GM18499 (cell line): Measurements from ENCODE around the gene ATP10B.
A peak's percentile ranks its signal among the peaks of the same experiment; 100 is the strongest.
"Not testable (repeated sequence)": the region's sequence is repeated elsewhere in the genome, so short reads cannot be mapped to it uniquely, and the experiment has no call there.

Source experiments
- ATAC-seq: cut with Tn5 transposase; IDR thresholded peaks from one replicate; pipeline ENCODE4 v1.9.1; 2021; ENCODE audit warnings: moderate number of reproducible peaks; ENCODE audit not compliant: insufficient read depth, unreplicated experiment

Gene ATP10B

DNA sequence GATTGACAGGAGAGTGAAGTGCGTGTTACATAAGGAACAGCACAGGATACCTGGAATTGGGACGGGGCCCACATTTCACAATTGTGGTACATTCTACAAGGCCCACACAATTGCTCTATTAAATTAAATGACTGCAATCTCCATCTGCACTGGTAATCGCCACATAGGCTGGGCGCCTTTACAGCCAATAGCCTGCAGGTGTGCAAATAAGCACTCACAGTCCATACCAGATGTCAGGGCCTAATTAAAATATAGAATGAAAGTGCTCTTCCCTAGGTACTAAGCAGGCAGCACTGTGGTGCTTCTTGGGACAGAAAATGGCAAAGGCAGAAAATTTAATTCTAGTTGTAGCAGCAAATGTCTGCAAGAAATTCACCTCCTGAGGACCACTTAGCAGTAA is 82.7 kb downstream of the ATP10B start:
- no peak for ATAC-seq

DNA sequence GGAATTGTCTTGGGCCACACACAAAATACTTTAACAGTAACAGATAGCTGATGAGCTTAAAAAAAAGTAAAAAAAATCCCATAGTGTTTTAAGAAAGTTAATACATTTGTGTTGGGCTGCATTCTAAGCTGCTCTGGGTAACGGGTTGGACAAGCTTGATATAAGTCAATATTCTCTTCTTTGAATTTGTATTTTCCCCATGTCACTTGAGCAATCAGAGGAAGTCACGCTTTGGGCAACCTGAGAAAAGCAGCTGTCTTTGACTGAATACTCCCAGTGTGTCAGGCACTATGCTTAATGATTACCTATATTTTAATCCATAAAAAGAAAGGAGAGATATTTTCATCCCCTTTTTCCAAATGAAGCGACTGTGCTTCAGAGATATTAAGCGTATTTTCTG is 84.9 kb downstream of the ATP10B start:
- ATAC-seq: no peak

DNA sequence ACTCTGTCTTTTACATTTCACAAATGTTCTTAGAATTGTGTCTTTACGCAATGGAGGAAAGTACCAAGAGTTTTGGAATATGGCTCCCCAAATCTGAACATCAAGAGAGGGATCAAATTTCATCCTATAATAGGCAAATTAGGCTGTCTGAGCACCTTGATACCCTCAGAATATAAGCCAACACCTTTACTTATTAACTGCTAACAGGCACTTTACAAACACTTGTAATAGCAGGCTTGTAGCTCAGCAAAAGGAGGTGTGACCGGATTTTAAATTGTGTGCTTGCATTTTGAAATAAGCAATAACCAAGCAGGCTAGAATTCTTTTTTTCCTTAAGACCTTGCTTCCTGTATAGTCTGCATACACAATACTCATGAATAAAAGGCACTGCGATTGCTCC is 92.0 kb downstream of the ATP10B start:
- ATAC-seq: no peak

DNA sequence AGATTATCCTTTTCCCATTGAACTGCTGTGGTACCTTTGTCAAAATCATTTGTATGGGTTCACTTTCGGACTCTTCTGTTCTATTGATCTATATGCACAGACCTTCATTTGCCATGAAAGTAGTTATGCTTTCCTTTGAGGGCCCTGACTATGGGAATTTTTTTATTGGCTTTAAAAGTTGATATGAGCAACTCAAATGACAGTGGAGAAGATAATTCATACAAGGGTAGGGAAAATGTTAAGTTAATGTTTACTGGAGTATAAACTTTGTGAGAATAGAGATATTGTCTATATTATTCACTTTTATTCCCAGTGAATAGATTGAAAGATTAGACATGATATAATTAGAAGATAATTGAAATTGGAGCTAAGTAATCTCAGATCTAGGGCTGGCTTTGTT is 94.8 kb downstream of the ATP10B start:
- ATAC-seq: no peak

DNA sequence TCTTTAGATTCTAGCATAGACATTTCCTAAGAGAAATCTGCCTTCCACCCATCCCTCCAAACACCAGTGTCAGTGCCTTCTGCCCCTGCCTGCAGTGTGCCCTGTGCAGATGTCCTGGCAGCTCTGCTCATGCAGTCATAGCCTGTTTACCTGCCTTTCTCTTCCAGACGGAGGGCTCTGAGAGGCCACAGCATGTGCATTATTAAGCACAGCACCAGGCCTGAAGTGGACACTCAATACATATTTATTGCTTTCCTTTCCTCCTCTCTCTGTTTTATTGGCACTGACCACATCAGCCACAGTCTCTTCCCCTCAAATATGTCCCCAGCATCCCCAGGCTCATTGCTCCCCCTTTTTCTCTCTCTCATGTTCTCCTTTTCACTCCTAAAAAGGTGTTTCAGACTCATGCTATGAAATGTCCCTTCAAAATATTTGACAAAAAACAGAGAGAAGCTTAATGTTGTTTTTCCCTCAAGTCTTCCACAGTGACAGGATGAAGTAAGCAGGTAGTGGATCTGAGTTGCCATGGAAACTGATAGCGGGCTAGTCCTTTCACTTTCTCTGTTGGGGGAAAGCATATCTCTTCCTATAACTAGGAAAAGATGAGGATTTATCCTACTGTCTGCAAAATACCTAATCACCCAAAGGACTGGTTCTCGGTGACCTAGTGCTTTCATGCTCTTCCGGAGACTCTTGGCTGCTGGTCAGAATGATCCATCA is 100.9 kb downstream of the ATP10B start:
- no peak for ATAC-seq

DNA sequence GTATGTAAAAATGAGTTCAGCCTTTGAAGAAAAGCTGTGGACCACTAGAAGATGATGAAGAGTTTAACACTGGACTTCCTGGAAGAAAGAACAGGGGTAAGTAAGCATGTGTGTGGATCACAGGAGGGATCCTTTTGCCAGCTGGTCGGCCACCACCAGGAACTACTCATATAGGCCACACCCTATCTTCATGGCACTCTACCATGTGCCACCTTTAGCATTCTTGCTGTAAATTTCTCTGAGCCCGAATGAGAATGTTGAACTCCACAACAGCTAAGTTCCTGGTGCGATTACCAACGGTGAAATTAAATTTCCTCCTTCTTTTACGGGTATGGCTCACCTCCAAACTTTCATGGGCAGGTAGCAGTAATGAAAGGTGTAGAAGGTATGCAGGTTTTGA is 102.3 kb downstream of the ATP10B start:
- ATAC-seq: no peak

DNA sequence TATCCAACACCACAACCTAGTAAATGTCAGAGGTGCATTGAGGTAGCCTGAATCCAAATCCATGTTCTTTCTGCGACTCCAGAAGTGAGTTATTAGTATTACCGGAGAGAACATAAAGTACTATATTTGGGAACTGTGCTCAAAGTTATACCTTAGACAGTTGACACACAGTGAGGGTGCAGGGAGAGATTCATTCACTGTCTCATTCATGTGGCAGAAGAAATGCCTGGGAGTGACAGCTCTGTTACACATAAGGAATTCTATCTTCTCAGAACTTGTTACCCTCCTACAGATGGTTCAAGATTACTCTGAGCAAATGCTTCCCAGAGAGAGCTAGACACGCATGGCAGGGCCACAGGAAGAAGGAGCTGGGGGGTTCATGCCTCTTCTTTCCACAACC is 103.0 kb downstream of the ATP10B start:
- no peak for ATAC-seq

DNA sequence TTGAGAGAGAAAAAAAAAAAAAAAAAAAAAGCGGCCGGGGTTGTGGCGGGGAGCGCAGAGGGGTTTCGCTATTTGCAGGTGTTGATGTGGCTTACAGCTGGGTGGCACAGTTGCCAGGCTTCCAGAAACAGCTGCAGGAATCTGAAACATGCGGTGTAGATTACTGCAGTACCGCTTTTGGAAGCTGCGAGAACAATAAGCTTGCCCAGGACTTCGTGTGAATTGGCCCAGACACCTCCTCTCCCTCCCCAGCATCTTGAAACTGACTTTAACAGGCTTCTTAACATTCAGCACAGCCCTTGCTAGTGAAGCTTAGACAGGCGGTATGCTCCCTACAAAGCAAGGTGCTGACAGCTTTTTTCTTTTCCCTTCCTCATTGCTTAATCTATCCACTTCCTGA is 104.0 kb downstream of the ATP10B start:
- ATAC-seq: no peak

DNA sequence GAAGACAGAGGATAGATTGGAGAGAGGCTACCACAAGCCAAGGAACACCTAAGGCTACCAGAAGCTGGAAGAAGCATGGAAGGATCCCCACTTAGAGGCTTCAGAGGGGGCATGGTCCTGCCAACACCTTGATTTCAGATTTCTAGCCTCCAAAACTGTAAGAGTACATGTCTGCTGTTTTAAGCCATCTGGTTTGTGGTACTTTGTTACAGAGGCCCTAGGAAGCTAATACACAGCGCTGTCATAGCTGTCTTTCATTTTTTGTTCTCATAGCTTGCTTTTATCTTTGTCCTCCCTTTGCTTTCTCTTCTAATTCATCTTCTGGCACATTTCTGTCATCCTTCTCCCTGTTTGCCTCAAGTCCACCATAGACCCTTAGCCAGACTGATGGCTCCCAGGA is 104.5 kb downstream of the ATP10B start:
- no peak for ATAC-seq

DNA sequence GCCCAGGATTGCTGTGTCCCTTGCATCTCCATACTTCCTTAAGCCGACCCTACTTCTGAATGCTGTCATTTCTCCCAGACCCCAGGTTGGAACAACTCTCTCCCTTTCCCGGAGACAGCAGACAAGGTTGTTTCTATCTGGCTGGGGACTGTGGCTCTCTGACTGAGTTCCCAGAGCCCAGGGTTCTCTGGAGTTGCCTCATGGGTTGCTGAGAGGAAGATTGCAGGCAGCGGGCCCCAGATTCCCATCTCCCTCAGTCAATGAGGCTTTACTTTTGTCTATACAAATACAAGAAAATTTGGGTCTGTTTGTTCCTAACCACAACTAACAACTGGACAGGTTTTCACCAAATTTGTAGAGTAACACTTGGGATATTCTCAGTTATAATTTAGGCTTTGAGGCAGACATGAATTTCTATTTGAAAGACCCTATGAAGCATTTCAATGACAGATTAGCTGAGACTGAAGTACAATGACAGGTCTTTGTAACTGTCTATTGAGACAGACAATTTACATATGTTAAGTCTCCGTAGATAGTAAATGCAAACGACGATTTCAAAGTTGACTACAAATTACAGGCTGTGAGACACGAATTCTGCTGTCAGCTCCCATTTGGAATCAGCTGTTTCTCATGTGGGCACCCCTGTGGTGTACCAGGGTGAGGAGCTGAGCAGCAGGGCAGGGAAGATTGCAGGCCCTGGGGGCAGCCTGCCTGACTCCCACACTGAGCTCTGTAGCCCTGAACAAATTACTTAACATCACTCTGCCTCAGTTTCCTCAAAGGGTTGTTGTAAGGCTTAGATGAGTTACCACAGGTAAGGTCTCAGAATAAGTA is 107.5 kb downstream of the ATP10B start:
- no peak for ATAC-seq

DNA sequence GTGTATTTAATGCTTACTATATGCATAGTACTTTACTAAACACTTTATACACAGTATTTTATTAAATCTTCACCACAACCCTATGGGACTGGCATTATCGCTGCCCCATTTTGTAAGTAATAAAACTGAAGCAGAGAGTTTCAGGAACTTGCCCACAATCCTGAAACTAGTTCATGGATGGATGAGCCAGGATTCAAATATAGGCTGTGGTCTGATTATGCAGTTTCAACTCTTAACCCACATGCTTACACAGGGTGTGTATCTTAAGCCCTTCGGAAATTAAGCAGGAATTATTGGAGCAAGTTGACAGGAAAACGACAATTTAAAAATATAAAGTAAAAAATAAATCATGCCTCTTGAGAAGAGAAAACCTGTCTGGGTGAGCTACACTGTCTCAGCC is 109.0 kb downstream of the ATP10B start:
- ATAC-seq: no peak

DNA sequence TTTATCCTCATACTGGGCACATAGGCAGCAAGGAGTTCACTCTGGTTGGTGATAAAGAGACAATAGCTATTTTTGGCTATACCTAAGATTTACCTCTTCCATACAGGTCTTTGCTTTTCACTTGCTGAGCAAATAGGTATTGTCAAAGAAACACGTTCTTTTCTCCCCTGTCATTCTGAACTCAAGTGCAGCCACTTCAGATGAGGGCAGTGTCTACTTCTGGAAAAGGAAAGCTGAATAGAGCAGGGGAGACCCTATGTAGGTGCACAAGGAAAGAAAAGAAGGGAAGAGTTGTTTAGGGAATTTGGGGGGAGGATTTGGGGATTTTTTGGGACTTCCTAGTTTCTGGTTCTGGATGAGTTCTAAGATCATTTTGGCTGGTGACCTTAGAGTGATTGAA is 109.6 kb downstream of the ATP10B start:
- no peak for ATAC-seq

DNA sequence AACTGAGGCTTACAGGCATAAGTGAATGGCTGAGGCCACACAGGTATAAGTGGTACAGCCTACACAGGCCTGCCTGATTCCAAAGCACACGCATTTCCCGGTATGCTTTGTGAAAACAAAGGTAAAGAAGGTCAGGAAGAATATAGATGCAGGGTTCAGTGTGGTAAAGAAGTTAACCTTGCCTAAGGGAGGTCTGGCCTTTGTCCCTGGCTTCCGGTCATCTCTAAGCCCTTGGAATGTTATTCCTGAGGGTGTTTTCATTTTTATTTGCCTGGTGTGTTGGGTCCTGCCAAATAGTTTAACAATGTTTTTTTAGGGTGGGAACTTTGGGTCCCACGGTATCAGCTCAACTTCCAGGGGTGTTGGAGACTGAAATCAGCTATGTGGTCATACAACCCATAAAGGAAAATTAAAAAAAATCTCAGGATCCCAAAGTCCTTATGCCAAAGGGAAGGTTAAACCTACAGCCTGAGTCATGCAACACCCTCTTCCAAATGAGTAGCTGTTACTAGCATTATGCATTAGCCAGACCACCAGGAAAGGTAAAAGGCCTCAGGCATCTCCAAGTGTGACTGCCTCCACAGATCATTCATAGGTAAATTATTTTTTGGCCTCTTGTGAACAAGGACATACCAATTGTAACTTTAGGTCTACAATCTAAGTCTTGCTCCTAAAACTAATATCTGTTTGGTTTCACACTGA is 124.6 kb downstream of the ATP10B start:
- ATAC-seq: no peak

DNA sequence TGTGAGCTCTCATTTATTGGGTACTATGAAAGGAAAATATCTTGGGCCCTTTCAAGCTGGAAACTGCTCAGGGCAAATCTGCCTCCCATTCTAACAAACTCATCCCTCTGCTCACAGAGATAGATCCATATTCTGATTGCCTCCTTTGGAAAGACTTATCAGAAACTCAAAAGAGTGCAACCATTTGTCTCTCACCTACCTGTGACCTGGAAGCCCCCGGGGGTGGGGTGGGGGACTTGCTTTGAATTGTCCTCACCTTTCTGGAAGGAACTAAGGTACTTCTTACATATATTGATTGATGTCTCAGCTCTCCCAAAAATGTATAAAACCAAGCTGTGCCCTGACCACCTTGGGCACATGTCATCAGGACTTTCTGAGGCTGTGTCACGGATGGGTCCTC is 125.3 kb downstream of the ATP10B start:
- no peak for ATAC-seq

DNA sequence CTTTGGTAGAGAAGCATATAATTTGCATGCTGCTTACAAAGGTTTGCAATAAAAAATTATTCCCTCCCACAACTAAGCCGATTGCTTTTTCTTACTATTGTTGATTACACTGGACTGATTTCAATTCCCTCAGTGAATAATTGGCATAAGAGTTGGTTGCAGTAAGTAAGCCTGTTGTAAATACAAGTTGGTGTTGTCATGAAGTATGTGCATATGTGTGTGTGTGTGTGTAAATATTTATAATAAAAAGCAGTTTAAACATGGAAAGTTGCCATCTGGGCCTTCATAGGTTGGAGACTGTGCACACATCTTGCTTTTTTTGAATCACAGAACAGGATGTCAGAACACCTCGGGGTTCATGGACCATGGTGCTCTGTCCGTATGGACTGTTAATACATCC is 131.2 kb downstream of the ATP10B start:
- ATAC-seq: no peak

DNA sequence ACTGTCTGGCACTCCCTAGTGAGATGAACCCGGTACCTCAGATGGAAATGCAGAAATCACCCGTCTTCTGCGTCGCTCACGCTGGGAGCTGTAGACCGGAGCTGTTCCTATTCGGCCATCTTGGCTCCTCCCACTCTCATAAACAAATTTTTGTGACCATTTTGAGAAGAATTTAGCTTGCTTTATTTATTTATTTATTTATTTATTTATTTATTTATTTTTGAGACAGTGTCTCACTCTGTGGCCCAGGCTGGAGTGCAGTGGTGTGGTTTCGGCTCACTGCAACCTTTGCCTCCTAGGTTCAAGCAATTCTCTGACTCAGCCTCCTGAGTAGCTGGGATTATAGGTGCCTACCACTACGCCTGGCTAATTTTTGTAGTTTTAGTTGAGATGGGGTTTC is 136.5 kb downstream of the ATP10B start:
- ATAC-seq: not testable (repeated sequence)

DNA sequence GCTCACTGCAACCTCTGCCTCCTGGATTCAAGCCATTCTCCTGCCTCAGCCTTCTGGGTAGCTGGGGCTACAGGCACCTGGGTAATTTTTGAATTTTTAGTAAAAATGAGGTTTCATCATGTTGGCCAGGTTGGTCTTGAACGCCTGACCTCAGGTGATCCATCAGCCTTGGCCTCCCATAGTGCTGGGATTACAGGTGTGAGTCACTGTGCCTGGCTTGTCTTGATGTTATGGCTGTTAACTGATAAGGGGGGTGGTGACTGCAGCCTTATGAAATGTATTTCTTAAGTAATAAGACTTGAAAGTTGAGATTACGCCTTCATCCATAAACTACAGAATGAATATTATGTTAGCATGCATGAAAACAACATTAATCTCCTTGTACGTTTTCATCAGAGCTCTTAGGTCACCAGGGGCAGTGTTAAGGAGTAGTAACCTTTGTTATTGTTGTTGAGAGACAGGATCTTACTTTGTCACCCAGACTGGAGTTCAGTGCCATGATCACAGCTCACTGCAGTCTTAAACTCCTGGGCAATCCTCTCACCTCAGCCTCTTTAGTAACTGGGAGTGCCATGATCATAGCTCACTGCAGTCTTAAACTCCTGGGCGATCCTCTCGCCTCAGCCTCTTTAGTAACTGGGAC is 148.3 kb downstream of the ATP10B start:
- ATAC-seq: no peak

DNA sequence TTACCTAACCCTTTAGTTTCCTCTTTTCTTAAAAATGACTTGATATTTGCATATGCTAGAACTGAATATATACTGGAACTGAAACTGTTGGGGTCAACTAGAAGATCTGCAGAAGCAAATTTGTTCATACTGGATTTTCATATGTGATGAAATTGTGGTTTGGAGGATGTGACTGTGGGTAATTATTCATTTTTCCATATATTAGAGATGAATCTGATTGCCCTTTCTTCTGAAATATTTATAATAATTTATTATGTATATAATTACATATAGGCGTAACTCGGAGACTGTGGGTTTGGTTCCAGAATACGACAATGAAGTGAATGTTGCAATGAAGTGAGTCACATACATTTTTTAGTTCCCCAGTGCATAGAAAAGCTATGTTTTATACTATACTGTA is 149.1 kb downstream of the ATP10B start:
- peak; percentile 96 for ATAC-seq

DNA sequence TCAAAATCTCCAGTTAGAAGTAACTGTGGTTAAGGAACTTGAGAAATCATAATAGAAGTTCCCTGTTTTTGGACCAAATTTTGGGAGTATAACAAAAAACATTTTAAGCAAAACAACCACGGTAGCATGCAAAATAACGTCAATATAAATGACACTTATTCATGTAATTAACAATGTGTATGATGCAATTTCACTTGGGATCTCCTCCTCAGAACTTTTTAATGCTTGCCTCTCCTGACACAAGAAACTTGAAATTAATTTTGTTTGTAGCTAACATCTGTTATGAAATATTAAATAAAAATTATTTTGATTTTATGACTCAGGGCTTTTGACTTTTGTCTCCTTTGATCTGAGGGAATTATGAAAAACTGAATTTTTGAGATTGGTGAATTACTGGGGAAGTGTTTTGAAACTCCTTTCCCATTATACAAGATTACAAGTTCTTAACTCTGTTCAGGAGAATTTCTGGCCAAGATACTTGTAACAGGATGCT is 149.7 kb downstream of the ATP10B start:
- ATAC-seq: no peak

DNA sequence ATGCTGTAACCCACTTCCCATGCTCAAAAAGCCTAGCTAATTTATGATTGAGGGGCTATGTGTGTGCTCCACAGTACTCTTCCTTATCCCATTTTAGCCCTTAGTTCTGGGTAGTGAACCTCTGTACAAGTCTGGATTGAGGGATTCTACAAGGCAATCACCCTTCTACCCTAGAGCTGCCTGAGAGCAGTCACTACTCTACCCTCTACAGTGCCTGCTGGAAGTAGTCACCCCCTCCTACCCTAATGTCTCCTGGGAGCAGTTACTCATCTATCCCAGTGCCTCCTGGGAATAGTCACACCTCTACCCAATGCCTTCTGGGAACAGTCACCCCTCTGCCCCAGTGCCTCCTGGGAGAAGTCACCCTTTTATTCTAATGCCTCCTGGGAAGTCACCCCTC is 150.6 kb downstream of the ATP10B start:
- ATAC-seq: no peak

DNA sequence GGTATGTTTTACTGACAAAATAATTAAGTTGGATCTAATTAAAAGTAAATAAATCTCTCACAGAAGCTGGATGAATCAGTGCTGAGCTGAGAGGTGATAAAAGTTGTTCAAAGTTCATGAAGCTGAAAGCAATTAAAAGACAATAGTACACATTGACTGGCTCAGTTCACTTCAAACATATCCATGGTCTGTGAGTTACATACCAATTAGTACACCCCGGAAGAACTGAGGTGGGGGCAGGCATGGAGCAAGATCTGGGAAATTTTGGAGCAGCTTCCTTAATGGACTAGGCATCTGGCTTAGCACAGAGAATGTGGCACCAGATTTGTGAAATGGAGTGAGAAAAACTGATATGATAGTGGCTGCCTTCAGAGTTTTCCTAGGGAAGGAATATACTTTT is 152.7 kb downstream of the ATP10B start:
- no peak for ATAC-seq
